Mesothelial cell of epicardium (in vitro differentiated cells): Measurements from ENCODE around the gene PDE4D. TPM values are rescaled to one million over a fixed set of nuclear protein-coding genes. Genes with fewer than 3 reads are reported as not detected.

ENCODE experiments used
- DNase-seq, 2 experiments: peaks; one replicate each; pipeline ENCODE4 v3.0.0; 2021; ENCODE audit warnings: low spot score in 2 of 2; ENCODE audit not compliant: unreplicated experiment in 2 of 2
- H3K27ac Mint-ChIP-seq: 2 replicates; pipeline ENCODE4 v1.8.0; 2021; ENCODE audit warnings: mixed read lengths
- H3K27me3 Mint-ChIP-seq: 2 replicates; pipeline ENCODE4 v1.8.0; 2021; ENCODE audit warnings: low read depth, mixed read lengths
- H3K36me3 Mint-ChIP-seq: 2 replicates; pipeline ENCODE4 v1.8.0; 2021; ENCODE audit warnings: mixed read lengths
- H3K4me1 Mint-ChIP-seq: 2 replicates; pipeline ENCODE4 v1.8.0; 2021; ENCODE audit warnings: mixed read lengths
- H3K4me3 Mint-ChIP-seq: 2 replicates; pipeline ENCODE4 v1.8.0; 2021; ENCODE audit warnings: mild to moderate bottlenecking, moderate library complexity, mixed read lengths
- H3K9me3 Mint-ChIP-seq: 2 replicates; pipeline ENCODE4 v1.8.0; 2021; ENCODE audit warnings: mixed read lengths
- CTCF ChIP-seq: fragments of 200-600 bp; sonication (generic); IDR thresholded peaks from one replicate; pipeline ENCODE4 v1.5.0; 2021; ENCODE audit warnings: antibody characterized with exemption; ENCODE audit not compliant: unreplicated experiment
- total RNA-seq: library from RNA; stranded (reverse); gene quantifications from 3 replicates; pipeline ENCODE4 v1.2.1, GENCODE V29; 2021

Gene PDE4D
- total RNA-seq, 1 donor from 2014 or later = 105 TPM

GRCh38 chr5:59040804-59041201, 852.7 kb downstream of the PDE4D start:
- Mint-ChIP-seq H3K4me1 (peaks cover 30% of the 10 kb centered on the region), H3K27me3 (no peaks in the 10 kb centered on the region), H3K9me3 (no peaks in the 10 kb centered on the region), H3K4me3 (peak overlapping the region; percentile 96), H3K36me3 (peaks cover 5% of the 10 kb centered on the region), H3K27ac (no peak overlapping the region)
- DNase-seq = no peak
- no peak for TF ChIP-seq CTCF

- TF ChIP-seq CTCF = no peak
- H3K9me3 Mint-ChIP-seq = no peaks in the 10 kb centered on the region
- no peaks in the 10 kb centered on the region for H3K27me3 Mint-ChIP-seq
- peak overlapping the region; percentile 96 for H3K4me3 Mint-ChIP-seq
- peaks cover 35% of the 10 kb centered on the region for H3K4me1 Mint-ChIP-seq
- peaks cover 5% of the 10 kb centered on the region for H3K36me3 Mint-ChIP-seq
- no peak overlapping the region for H3K27ac Mint-ChIP-seq
- no peak for DNase-seq
These were observed 853.3 kb downstream of the PDE4D start for GRCh38 chr5:59040024-59040803.

- peak; percentile 46 to 71 for DNase-seq
- Mint-ChIP-seq H3K9me3 (no peaks in the 10 kb centered on the region), H3K27me3 (no peaks in the 10 kb centered on the region), H3K4me1 (peaks cover 43% of the 10 kb centered on the region), H3K27ac (peak overlapping the region; percentile 95), H3K36me3 (peaks cover 2% of the 10 kb centered on the region), H3K4me3 (peak overlapping the region; percentile 96)
- no peak for TF ChIP-seq CTCF
These were observed 854.1 kb downstream of the PDE4D start for GRCh38 chr5:59039296-59040023.

- no peak for TF ChIP-seq CTCF
- no peaks in the 10 kb centered on the region for H3K27me3 Mint-ChIP-seq
- H3K4me3 Mint-ChIP-seq = peak overlapping the region; percentile 96
- H3K27ac Mint-ChIP-seq = peak overlapping the region; percentile 64
- H3K36me3 Mint-ChIP-seq = no peaks in the 10 kb centered on the region
- no peak for DNase-seq
- no peaks in the 10 kb centered on the region for H3K9me3 Mint-ChIP-seq
- H3K4me1 Mint-ChIP-seq = peaks cover 45% of the 10 kb centered on the region
These were observed 854.7 kb downstream of the PDE4D start for GRCh38 chr5:59038798-59039295.

- no peak for DNase-seq
- Mint-ChIP-seq H3K27me3 (no peaks in the 10 kb centered on the region), H3K4me1 (peaks cover 50% of the 10 kb centered on the region), H3K36me3 (no peaks in the 10 kb centered on the region), H3K9me3 (no peaks in the 10 kb centered on the region), H3K4me3 (peak overlapping the region; percentile 96), H3K27ac (peak overlapping the region; percentile 64)
- no peak for TF ChIP-seq CTCF
These were observed 855.4 kb downstream of the PDE4D start for GRCh38 chr5:59037941-59038797.
